HG03521 (cell line): Measurements from ENCODE around the gene ESYT3.
"Not testable (repeated sequence)": the region's sequence is repeated elsewhere in the genome, so short reads cannot be mapped to it uniquely, and the experiment has no call there.

ENCODE experiments used
- ATAC-seq: cut with Tn5 transposase; IDR thresholded peaks from one replicate; pipeline ENCODE4 v1.9.1; 2021; ENCODE audit warnings: mild to moderate bottlenecking, moderate library complexity; ENCODE audit not compliant: unreplicated experiment

ESYT3 gene

GRCh38 chr3:138407236-138407907 is 27.0 kb upstream of the ESYT3 start:
- ATAC-seq = no peak

GRCh38 chr3:138408751-138409570 is 25.5 kb upstream of the ESYT3 start:
- no peak for ATAC-seq

GRCh38 chr3:138412821-138413551 is 21.4 kb upstream of the ESYT3 start:
- no peak for ATAC-seq

GRCh38 chr3:138416236-138416635 is 18.2 kb upstream of the ESYT3 start:
- not testable (repeated sequence) for ATAC-seq

GRCh38 chr3:138417559-138417982 is 16.8 kb upstream of the ESYT3 start:
- ATAC-seq = peak; percentile 75

- ATAC-seq = no peak
Measured at GRCh38 chr3:138418601-138419206, 15.7 kb upstream of the ESYT3 start.

- ATAC-seq = no peak
Measured at GRCh38 chr3:138423316-138423715, 11.1 kb upstream of the ESYT3 start.

- no peak for ATAC-seq
Measured at GRCh38 chr3:138424323-138424722, 10.1 kb upstream of the ESYT3 start.

GRCh38 chr3:138426211-138426610 is 8.2 kb upstream of the ESYT3 start:
- no peak for ATAC-seq

GRCh38 chr3:138426754-138427153 is 7.7 kb upstream of the ESYT3 start:
- not testable (repeated sequence) for ATAC-seq

GRCh38 chr3:138429665-138430064 is 4.8 kb upstream of the ESYT3 start:
- ATAC-seq = no peak

- no peak for ATAC-seq
Measured at GRCh38 chr3:138432576-138433240, 1.7 kb upstream of the ESYT3 start.

- no peak for ATAC-seq
Measured at GRCh38 chr3:138433892-138434275, 532 bp upstream of the ESYT3 start.

- ATAC-seq = no peak
Measured at GRCh38 chr3:138434875-138435772, 708 bp downstream of the ESYT3 start.

GRCh38 chr3:138435840-138436239 is 1.4 kb downstream of the ESYT3 start:
- no peak for ATAC-seq

- no peak for ATAC-seq
Measured at GRCh38 chr3:138437281-138437680, 2.9 kb downstream of the ESYT3 start.

GRCh38 chr3:138438896-138439295 is 4.5 kb downstream of the ESYT3 start:
- ATAC-seq = no peak

GRCh38 chr3:138439646-138440045 is 5.2 kb downstream of the ESYT3 start:
- no peak for ATAC-seq

- no peak for ATAC-seq
Measured at GRCh38 chr3:138440121-138440521, 5.7 kb downstream of the ESYT3 start.

- ATAC-seq = no peak
Measured at GRCh38 chr3:138440596-138440995, 6.2 kb downstream of the ESYT3 start.
